Breast epithelium (tissue), 4 donors: Measurements from ENCODE around the gene HMX3. TPM values are rescaled to one million over a fixed set of nuclear protein-coding genes. Genes with fewer than 3 reads are reported as not detected.

ENCODE experiments used
- DNase-seq, 2 donors: peaks; one replicate each; pipeline ENCODE4 v3.0.0-alpha.2; 2019; ENCODE audit warnings: low spot score in 2 of 2
- H3K27ac ChIP-seq, 2 donors: fragments of 200-600 bp; sonication (generic) in 1 of 2; one replicate each; pipeline ENCODE4 v1.5.1; 2016 to 2019; ENCODE audit warnings: mild to moderate bottlenecking in 1 of 2
- H3K27me3 ChIP-seq, 2 donors: fragments of 200-600 bp; sonication (generic) in 1 of 2; one replicate each; pipeline versions ENCODE4 v1.5.1 to v1.6.0; 2017 to 2019; ENCODE audit warnings: control low read depth in 1 of 2, mild to moderate bottlenecking in 1 of 2
- H3K36me3 ChIP-seq: fragments of 200-600 bp; one replicate; pipeline ENCODE4 v1.5.1; 2019
- H3K4me1 ChIP-seq, 2 donors: fragments of 200-600 bp; sonication (generic); one replicate each; pipeline ENCODE4 v1.5.1; 2016 to 2019; ENCODE audit warnings: control low read depth in 1 of 2
- H3K4me3 ChIP-seq, 3 donors: fragments of 200-600 bp; sonication (generic); 1 replicate in 2 of 3; 2 replicates in 1 of 3; pipeline ENCODE4 v1.5.1; 2016 to 2019; ENCODE audit warnings: mild to moderate bottlenecking in 3 of 3, moderate library complexity in 2 of 3
- H3K9me3 ChIP-seq, 2 donors: fragments of 200-600 bp; sonication (generic) in 1 of 2; one replicate each; pipeline ENCODE4 v1.5.1; 2016 to 2019; ENCODE audit warnings: control low read depth in 1 of 2
- POLR2A ChIP-seq: fragments of 450-650 bp; IDR thresholded peaks from one replicate; pipeline ENCODE4 v1.6.1; 2016; ENCODE audit warnings: antibody characterized with exemption, mild to moderate bottlenecking, moderate library complexity
- POLR2AphosphoS5 ChIP-seq, 3 donors: sonication (generic); formaldehyde crosslinking; IDR thresholded peaks; one replicate each; pipeline ENCODE4 v1.6.1; 2017; ENCODE audit warnings: antibody characterized with exemption in 3 of 3
- intact Hi-C: fragments of 100-400 bp; cut with DNase I; formaldehyde crosslinking; loops from one replicate; pipeline ENCODE4 v1.15.1; 2023; ENCODE audit warnings: low total_unique reads
- total RNA-seq, 3 donors: library from RNA; depleted of rRNA; stranded (reverse); fragments of >200 nt; gene quantifications; one replicate each; pipeline ENCODE4 v1.1.0, GENCODE V29; 2016
- TF ChIP-seq, protein P1 (sequence below), 3 donors: fragments of 450-650 bp; IDR thresholded peaks; one replicate each; pipeline ENCODE4 v1.5.1; 2016 to 2017; ENCODE audit warnings: antibody characterized with exemption in 3 of 3, mild to moderate bottlenecking in 3 of 3, moderate library complexity in 3 of 3

Gene HMX3
- total RNA-seq, 3 donors from 2014 or later = not detected

DNA sequence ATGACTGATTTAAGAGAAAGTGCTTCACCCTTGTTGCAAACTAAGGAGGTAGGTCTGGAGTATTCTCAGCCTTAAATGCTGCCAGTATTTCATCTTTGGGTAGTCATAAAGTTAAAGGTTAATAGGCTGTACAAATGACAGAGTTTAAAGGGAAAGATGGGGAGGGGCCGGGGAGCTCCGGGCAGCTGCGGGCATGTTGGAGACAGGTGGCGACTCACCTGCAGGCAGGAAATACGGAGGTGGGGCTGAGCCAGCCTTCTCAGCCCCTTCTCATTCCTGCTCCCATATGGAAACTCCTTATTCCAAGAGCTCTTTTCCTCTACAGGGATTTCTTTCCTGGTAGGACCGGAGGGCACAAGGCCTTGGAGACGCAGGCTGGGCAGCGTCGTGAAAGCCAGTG is 31.8 kb upstream of the HMX3 start:
- DNase-seq = no peak
- H3K36me3 ChIP-seq = no peaks in the 10 kb centered on the region
- H3K27me3 ChIP-seq = peaks cover 0 to 16% of the 10 kb centered on the region in 2 donors
- TF ChIP-seq, protein P1, sequence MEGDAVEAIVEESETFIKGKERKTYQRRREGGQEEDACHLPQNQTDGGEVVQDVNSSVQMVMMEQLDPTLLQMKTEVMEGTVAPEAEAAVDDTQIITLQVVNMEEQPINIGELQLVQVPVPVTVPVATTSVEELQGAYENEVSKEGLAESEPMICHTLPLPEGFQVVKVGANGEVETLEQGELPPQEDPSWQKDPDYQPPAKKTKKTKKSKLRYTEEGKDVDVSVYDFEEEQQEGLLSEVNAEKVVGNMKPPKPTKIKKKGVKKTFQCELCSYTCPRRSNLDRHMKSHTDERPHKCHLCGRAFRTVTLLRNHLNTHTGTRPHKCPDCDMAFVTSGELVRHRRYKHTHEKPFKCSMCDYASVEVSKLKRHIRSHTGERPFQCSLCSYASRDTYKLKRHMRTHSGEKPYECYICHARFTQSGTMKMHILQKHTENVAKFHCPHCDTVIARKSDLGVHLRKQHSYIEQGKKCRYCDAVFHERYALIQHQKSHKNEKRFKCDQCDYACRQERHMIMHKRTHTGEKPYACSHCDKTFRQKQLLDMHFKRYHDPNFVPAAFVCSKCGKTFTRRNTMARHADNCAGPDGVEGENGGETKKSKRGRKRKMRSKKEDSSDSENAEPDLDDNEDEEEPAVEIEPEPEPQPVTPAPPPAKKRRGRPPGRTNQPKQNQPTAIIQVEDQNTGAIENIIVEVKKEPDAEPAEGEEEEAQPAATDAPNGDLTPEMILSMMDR (IDR thresholded peaks at IDR 0.05) = no peak
- no peak for TF ChIP-seq POLR2A
- TF ChIP-seq POLR2AphosphoS5 (IDR thresholded peaks at IDR 0.05) = no peak
- intact Hi-C loops = no loop called here
- no peaks in the 10 kb centered on the region for H3K4me1 ChIP-seq
- H3K27ac ChIP-seq = no peak overlapping the region
- no peak overlapping the region for H3K4me3 ChIP-seq
- H3K9me3 ChIP-seq = no peaks in the 10 kb centered on the region

DNA sequence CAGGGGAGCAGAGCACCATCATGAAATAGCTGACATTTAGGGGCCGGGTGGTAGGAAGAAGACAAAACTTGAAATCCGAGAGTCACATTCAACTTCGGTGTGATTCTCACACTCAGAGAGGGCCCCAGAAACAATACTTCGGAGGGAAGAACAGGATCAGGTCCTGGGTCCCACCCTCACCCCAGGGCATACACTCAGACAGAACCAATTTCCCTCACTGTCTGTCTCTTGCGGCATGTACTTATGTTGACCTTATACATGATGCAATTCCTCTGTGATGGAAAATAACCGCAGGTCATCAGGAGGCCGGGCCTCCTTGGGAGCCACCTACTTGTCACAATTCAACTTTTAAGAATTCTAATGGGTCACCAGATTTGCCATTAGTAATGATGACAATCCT is 26.3 kb upstream of the HMX3 start:
- intact Hi-C loops = no loop called here
- H3K27ac ChIP-seq = no peak overlapping the region
- no peaks in the 10 kb centered on the region for H3K9me3 ChIP-seq
- no peaks in the 10 kb centered on the region for H3K36me3 ChIP-seq
- H3K4me3 ChIP-seq = no peak overlapping the region
- H3K4me1 ChIP-seq = no peaks in the 10 kb centered on the region
- H3K27me3 ChIP-seq = peaks cover 0 to 10% of the 10 kb centered on the region in 2 donors
- no peak for DNase-seq
- no peak for TF ChIP-seq POLR2AphosphoS5 (IDR thresholded peaks at IDR 0.05)
- TF ChIP-seq, protein P1 (IDR thresholded peaks at IDR 0.05) = no peak
- no peak for TF ChIP-seq POLR2A

DNA sequence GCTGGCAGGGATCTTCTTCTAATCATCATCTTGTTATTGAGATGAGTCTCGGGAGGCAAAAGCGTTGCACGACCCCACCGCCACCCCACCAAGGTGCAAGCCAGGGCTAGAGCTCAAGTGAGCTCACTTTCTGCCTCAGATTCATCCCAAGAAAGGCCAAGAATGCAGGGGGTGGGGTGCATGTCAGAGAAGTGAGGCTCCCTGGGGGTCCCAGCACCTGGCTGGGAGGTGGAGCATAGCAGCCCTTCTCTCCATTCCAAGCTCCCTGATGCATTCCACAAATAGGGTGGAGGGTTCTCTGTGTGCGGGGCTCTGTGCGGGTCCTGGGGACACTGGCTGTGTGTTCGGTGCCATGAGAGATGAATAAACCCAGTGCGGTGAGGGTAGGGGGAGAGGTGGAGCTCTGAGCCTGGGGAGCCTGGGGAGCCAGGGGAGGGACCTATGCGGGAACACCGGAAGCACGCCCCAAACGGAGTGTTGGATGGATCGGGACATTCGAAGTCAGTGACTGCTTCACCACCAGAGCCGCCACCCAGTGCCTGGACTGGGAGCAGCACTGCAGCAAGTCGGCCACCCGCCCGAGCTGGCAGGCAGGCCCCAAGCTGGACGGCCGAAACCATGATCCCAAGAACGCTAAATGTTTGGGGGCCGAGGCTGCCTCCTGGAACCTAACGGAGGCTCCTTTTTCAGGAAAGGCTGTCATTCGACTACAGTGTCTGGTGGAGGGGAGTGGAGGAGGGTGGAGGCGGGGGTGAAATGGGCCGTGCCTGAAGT is 17.9 kb upstream of the HMX3 start:
- H3K27ac ChIP-seq = no peak overlapping the region
- intact Hi-C loops = no loop called here
- DNase-seq = no peak
- no peaks in the 10 kb centered on the region for H3K9me3 ChIP-seq
- H3K4me1 ChIP-seq = no peaks in the 10 kb centered on the region
- TF ChIP-seq POLR2A (no peak), POLR2AphosphoS5 (IDR thresholded peaks at IDR 0.05) (no peak)
- TF ChIP-seq, protein P1 (IDR thresholded peaks at IDR 0.05) = no peak
- H3K36me3 ChIP-seq = no peaks in the 10 kb centered on the region
- peaks cover 3 to 29% of the 10 kb centered on the region in 2 donors for H3K27me3 ChIP-seq
- no peak overlapping the region for H3K4me3 ChIP-seq

DNA sequence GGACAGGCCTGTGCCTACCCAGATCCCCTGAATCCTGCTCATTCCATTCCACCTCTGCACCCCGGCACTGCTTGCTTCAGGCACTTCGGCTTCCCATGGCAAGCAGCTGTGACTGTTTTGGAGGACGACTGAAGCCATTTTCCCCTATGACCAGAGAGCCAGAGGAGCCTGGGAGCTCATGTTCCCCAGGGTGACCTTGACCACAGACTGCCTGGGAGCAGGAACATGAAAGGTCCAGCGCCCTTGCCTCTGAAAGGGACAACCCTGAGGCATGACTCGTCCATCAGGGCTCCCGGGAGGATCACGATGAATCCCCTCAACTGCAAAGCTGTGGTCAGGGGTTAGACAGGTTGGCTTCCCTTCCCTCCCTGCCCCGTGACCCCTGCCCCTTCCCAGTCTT is 16.7 kb upstream of the HMX3 start:
- DNase-seq = no peak
- Histone ChIP-seq H3K4me1 (no peaks in the 10 kb centered on the region), H3K4me3 (no peak overlapping the region), H3K27me3 (peaks cover 3 to 29% of the 10 kb centered on the region in 2 donors), H3K27ac (no peak overlapping the region), H3K9me3 (no peaks in the 10 kb centered on the region), H3K36me3 (no peaks in the 10 kb centered on the region)
- no peak for TF ChIP-seq POLR2AphosphoS5 (IDR thresholded peaks at IDR 0.05)
- TF ChIP-seq, protein P1 (IDR thresholded peaks at IDR 0.05) = no peak
- TF ChIP-seq POLR2A = no peak
- intact Hi-C loops = no loop called here

DNA sequence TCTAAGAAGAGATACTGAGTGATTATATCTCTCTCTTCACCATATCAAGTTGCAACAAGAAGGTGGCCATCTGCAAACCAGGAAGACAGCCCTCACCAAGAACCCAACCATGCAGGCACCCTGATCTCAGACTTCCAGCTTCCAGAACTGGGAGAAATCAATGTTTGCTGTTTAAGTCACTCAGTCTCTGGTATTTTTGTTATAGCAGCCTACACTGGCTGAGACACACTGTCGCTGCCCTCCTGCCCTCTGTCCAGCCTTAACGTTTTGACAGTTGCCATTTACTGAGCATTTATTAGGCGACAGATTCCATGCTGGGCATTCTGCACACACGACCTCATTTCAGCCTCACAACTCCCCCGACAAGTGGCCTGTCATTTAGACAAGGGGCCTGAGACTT is 9.5 kb upstream of the HMX3 start:
- no peak for TF ChIP-seq POLR2AphosphoS5 (IDR thresholded peaks at IDR 0.05)
- no peak for TF ChIP-seq POLR2A
- TF ChIP-seq, protein P1 (IDR thresholded peaks at IDR 0.05) = no peak
- peaks cover 0 to 50% of the 10 kb centered on the region in 2 donors for H3K27me3 ChIP-seq

More for the DNA sequence above, 9.5 kb upstream of the HMX3 start:
- intact Hi-C loops = no loop called here
- H3K4me1 ChIP-seq = no peaks in the 10 kb centered on the region
- H3K36me3 ChIP-seq = no peaks in the 10 kb centered on the region
- H3K27ac ChIP-seq = no peak overlapping the region
- H3K4me3 ChIP-seq = no peak overlapping the region
- no peak for DNase-seq
- H3K9me3 ChIP-seq = peaks cover 0 to 9% of the 10 kb centered on the region in 2 donors
